ENCODE data around the gene PINK1. TPM values are rescaled to one million over a fixed set of nuclear protein-coding genes. Genes with fewer than 3 reads are reported as not detected.
"Not testable (repeated sequence)": the region's sequence is repeated elsewhere in the genome, so short reads cannot be mapped to it uniquely, and the experiment has no call there.

PINK1 gene
- total and polyA plus RNA-seq, 2 experiments from 2014 or later = 73.2 to 96.4 TPM

DNA sequence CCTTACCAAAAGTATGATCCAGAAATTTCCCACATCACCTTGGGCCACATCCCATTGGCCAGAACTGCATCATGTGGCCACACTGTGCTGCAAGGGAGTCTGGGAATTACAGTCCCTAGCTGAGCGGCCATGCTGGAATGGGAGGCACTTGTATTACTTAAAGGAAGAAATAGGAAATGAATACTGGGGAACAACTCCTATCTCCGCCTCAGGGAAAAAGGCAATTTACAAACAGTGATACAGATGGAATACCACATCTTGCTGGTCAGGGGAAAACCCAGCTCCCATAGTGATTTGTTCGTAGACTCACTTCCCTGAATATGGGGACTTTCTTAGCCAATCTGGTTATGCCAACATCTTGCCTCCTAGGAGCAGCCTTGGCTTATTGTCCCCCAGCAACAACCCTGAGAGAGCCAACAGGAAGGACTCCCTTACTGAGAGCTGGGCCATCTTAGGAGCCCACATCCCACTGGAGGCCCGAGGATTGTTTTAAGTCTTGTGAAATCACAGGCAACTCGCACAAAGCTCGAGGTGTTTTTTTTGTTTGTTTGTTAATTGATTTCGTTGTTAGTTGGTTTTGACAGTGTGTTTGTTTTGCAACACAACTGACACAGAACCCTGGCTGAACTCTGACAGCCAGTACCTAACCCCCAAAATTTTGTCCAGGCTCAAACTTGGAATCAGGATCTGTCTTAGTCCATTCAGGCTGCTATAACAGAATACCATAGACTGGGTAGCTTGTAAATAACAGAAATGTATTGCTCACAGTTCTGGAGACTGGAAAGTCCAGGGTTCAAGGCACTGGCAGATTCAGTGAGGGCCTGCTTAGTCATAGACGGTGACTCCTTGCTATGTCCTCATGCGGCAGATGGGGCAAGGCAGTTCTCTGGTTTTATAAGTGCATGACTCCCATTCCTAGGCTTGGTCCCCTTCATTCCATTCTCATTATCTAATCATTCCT, 29.5 kb upstream of the PINK1 start:
- no peaks in the 10 kb centered on the region for H3K79me2 ChIP-seq
- no peaks in the 10 kb centered on the region for H3K9me3 ChIP-seq (ENCODE audit: low read depth)
- no peak for TF ChIP-seq EZH2 (IDR thresholded peaks at IDR 0.05; ENCODE audit: borderline replicate concordance)
- H4K20me1 ChIP-seq (ENCODE audit: insufficient read depth, poor library complexity, severe bottlenecking) = no peaks in the 10 kb centered on the region
- DNase-seq (ENCODE audit: low spot score) = peak; percentile 11
- no peaks in the 10 kb centered on the region for H3K4me1 ChIP-seq (ENCODE audit: insufficient read depth)
- WGBS (ENCODE audit: low lambda C conversion rate, missing lambda C conversion rate) = 84% methylated on average over 9 of the region's 9 CpGs
- H3K36me3 ChIP-seq (replicated peaks; ENCODE audit: insufficient read depth, low read depth) = no peaks in the 10 kb centered on the region
- H3K4me3 ChIP-seq = no peak overlapping the region
- no peak overlapping the region for H3K4me2 ChIP-seq
- no peaks in the 10 kb centered on the region for H3K9me2 ChIP-seq (replicated peaks; ENCODE audit: insufficient read depth)
- no peak overlapping the region for H2AFZ ChIP-seq
- H3K27me3 ChIP-seq = no peaks in the 10 kb centered on the region
- H3K27ac ChIP-seq = no peak overlapping the region

DNA sequence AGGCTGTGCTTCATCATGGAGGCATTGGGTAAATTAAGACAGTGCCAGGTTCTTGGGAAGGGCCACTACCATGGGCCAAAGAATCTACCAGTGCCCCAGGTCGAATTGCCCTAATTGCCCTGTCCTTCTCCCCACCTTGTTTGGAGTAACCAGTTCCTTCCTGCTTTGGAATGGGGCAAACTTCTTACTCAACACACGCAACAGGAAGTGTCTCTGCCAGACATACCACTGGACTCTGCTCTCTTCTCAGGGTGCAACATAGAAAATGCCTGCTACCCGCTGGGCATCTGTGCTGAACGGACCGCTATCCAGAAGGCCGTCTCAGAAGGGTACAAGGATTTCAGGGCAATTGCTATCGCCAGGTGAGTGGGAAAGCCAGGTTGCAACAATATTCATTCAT, 28.6 kb upstream of the PINK1 start:
- Histone ChIP-seq H3K27ac (no peak overlapping the region), H4K20me1 (ENCODE audit: insufficient read depth, poor library complexity, severe bottlenecking) (no peaks in the 10 kb centered on the region), H3K4me2 (no peak overlapping the region), H3K27me3 (no peaks in the 10 kb centered on the region), H2AFZ (no peak overlapping the region), H3K79me2 (no peaks in the 10 kb centered on the region), H3K9me3 (ENCODE audit: low read depth) (no peaks in the 10 kb centered on the region), H3K9me2 (replicated peaks; ENCODE audit: insufficient read depth) (no peaks in the 10 kb centered on the region), H3K4me1 (ENCODE audit: insufficient read depth) (no peaks in the 10 kb centered on the region), H3K36me3 (replicated peaks; ENCODE audit: insufficient read depth, low read depth) (no peaks in the 10 kb centered on the region), H3K4me3 (no peak overlapping the region)
- no peak for DNase-seq (ENCODE audit: low spot score)
- 91% methylated on average over 7 of the region's 7 CpGs for WGBS (ENCODE audit: low lambda C conversion rate, missing lambda C conversion rate)
- TF ChIP-seq EZH2phosphoT487 (IDR thresholded peaks at IDR 0.05; ENCODE audit: low read depth, severe bottlenecking, unreplicated experiment) (no peak), EZH2 (IDR thresholded peaks at IDR 0.05; ENCODE audit: borderline replicate concordance) (no peak)
- TF ChIP-seq, protein P1, sequence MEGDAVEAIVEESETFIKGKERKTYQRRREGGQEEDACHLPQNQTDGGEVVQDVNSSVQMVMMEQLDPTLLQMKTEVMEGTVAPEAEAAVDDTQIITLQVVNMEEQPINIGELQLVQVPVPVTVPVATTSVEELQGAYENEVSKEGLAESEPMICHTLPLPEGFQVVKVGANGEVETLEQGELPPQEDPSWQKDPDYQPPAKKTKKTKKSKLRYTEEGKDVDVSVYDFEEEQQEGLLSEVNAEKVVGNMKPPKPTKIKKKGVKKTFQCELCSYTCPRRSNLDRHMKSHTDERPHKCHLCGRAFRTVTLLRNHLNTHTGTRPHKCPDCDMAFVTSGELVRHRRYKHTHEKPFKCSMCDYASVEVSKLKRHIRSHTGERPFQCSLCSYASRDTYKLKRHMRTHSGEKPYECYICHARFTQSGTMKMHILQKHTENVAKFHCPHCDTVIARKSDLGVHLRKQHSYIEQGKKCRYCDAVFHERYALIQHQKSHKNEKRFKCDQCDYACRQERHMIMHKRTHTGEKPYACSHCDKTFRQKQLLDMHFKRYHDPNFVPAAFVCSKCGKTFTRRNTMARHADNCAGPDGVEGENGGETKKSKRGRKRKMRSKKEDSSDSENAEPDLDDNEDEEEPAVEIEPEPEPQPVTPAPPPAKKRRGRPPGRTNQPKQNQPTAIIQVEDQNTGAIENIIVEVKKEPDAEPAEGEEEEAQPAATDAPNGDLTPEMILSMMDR (IDR thresholded peaks at IDR 0.05; ENCODE audit: poor library complexity) = no peak

DNA sequence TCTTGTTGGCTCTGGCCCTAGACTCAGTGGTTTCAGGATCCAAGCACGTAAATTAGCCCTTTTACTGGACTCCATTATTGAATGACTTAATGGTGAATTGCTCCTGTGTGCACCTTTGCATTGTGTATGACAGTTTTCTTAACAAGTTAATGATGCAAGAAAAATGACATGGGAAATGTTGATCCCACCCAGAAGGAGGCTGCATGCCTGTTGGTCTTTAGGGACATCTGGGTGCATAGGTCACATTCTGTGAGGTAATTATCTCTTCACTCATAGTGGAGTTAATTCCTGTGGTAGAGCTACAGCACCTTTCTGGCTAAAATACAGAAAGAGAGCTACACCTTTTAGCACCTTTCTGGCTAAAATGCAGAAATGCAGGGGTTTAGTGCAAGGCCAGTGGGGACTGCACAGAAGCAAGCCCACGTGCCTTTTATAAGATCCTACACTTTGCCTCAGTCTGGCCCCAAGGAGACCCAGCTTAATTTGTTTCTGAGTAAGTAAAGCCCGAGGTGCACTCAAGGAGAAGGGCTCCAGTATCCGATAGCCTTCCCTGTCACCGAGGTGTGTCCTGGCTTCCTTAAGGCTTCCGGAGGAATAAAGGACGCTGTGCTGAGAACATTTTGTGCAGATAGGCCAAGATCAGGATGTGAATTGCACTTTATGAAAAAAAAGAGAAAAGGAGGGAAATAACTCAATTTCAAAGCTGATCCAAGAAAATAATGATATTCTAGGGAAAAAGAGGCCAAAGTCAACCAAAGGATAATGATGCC, 26.3 kb upstream of the PINK1 start:
- not testable (repeated sequence) for H3K27ac ChIP-seq; H3K4me3 ChIP-seq; H3K79me2 ChIP-seq; H3K9me2 ChIP-seq (replicated peaks; ENCODE audit: insufficient read depth); H3K36me3 ChIP-seq (replicated peaks; ENCODE audit: insufficient read depth, low read depth); H3K27me3 ChIP-seq; H3K4me1 ChIP-seq (ENCODE audit: insufficient read depth); H4K20me1 ChIP-seq (ENCODE audit: insufficient read depth, poor library complexity, severe bottlenecking); H2AFZ ChIP-seq; H3K4me2 ChIP-seq; H3K9me3 ChIP-seq (ENCODE audit: low read depth); DNase-seq (ENCODE audit: low spot score)
- 82% methylated on average over 7 of the region's 7 CpGs for WGBS (ENCODE audit: low lambda C conversion rate, missing lambda C conversion rate)

DNA sequence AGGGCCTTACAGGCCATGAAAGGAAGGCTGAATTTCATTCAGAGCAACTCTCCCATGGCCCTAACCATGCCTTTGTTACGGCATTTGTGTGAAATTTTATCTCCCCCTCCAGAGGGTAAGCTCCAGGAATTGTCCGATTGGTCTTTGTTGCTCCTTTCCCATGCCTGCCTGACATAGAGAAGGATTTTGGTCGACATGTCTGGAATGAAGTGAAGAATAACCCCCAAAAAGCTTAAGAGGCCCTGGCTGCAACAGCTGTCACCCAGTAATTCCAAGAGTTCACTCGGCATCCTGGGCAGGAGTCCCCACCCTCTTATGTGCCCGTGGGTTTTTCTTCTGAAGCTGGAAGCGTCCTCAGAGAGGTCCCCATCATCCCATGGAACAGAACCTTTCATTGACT, 23.7 kb upstream of the PINK1 start:
- Histone ChIP-seq H3K79me2 (no peaks in the 10 kb centered on the region), H3K4me2 (no peak overlapping the region), H3K9me3 (ENCODE audit: low read depth) (no peaks in the 10 kb centered on the region), H3K9me2 (replicated peaks; ENCODE audit: insufficient read depth) (no peaks in the 10 kb centered on the region), H2AFZ (no peak overlapping the region), H3K4me1 (ENCODE audit: insufficient read depth) (peaks cover 8% of the 10 kb centered on the region), H3K27ac (no peak overlapping the region), H4K20me1 (ENCODE audit: insufficient read depth, poor library complexity, severe bottlenecking) (no peaks in the 10 kb centered on the region), H3K27me3 (no peaks in the 10 kb centered on the region), H3K36me3 (replicated peaks; ENCODE audit: insufficient read depth, low read depth) (no peaks in the 10 kb centered on the region), H3K4me3 (no peak overlapping the region)
- DNase-seq (ENCODE audit: low spot score) = no peak
- TF ChIP-seq, protein P1 (IDR thresholded peaks at IDR 0.05; ENCODE audit: poor library complexity) = no peak
- TF ChIP-seq EZH2phosphoT487 (IDR thresholded peaks at IDR 0.05; ENCODE audit: low read depth, severe bottlenecking, unreplicated experiment) (no peak), EZH2 (IDR thresholded peaks at IDR 0.05; ENCODE audit: borderline replicate concordance) (no peak)
- WGBS (ENCODE audit: low lambda C conversion rate, missing lambda C conversion rate) = 85% methylated on average over 6 of the region's 6 CpGs
